Stimulated activated CD8-positive, alpha-beta memory T cell treated with anti-CD3 and anti-CD28 coated beads, Interleukin-4, amount 100 ng/mL, for 24 hours (primary cell): ENCODE data around the gene GUCA2A.

ENCODE experiments used
- DNase-seq: peaks from one replicate; pipeline ENCODE4 v3.0.0-alpha.2; 2020; ENCODE audit warnings: low read depth

The GUCA2A gene

GRCh38 chr1:42130061-42130660 lies 34.4 kb downstream of the GUCA2A start:
- no peak for DNase-seq

DNA sequence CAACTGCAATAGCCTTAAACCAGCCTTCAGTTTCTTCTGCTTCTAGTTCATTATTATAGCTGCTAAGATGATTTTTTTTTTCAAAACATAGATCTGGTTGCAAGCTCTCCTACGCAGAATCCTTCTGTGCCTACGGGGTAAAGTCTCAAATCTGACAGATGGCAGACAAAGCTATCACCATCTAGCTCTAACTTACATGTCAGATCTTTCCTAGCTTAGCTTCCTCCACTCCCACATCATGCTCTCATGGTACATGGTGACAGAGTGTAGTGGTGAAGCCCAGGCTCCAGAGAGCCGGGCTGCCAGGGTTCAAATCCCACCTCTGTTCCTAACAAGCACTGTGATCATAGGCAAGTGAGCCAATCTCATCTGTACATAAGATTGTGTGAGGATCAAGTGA lies 35.6 kb downstream of the GUCA2A start:
- no peak for DNase-seq

GRCh38 chr1:42128499-42128898 lies 36.0 kb downstream of the GUCA2A start:
- DNase-seq = no peak

- no peak for DNase-seq
Measured at GRCh38 chr1:42127767-42128166, 36.8 kb downstream of the GUCA2A start.

DNA sequence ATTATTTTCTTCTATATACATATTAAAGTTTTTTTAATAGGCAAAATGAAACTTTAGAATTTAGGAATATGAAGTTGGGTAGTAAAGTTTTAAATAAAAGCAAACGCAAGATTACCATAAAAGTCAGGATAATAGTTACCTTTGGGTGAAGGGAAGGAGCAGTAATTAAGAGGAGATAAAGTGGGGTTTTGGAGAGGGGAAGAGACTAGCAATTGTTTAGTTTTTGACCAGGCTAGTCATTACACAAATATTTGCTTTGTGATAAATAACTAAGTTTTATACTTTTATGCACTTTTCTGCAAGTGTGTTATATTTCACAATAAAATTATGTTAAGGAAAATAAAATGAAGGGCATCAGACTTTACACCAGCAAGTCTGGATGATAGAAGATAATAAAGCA lies 39.0 kb downstream of the GUCA2A start:
- no peak for DNase-seq

DNA sequence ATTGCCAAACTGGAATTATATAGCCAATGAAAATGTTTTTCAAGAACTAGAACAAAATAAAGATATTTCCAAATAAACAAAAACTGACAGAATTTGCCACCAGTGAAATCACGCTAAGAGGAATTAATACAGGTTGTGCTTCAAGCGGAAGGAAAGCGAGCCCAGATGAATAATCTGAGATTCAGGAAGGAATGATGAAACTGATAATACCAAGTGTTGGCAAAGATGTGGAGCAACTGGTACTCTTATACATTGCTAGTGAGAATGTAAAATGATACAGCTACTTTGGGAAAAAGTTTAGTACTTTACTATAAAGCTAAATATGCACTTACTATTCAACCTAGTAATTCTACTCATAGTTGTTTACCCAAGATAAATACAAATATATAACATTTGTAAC lies 42.1 kb downstream of the GUCA2A start:
- no peak for DNase-seq

DNA sequence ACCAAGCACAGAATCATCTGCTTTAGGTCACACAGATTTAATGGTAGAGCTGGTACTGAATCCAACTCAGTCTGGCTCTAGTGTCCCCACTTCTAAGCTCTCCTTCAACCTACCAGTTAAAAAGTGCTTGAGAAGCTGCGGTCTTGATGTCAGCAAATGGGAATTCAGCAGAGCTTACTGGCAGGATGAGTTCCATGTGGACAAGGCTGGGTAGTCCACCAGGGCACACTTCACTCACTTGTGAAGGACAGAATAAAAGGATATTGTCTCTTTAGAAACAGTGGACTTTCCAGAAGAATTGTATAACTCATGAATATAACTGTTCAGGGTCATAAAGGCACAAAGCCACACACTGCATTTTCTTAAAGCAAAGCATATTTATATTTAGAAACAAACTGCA lies 46.4 kb downstream of the GUCA2A start:
- DNase-seq = no peak

- no peak for DNase-seq
Measured at GRCh38 chr1:42117214-42117613, 47.3 kb downstream of the GUCA2A start.

DNA sequence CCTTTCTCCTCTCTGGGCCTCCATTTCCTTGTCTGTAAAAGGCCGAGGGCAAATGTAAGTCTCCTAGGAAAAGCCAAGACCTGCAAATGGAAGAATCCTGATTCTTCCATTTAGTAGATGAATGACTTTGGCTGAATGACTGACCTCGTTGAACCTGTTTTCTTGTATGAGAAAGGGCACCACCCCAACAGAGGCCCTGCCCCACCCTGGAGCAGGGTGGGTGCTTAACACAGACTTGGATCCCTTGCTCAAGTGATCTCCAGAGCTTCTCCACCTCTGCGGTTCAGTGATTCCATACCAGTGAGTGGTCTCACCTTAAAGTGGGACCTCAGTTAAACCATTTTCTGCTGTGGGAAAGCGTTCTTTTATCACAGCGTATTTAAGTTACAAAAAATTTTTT lies 50.3 kb downstream of the GUCA2A start:
- DNase-seq = no peak
